BLaER1 treated with 17β-estradiol and CSF1 and Interleukin-3, amounts not matched to agents 10 nM and 100 nM (cell line): Measurements from ENCODE around the gene TEX2.
"Not testable (repeated sequence)": the region's sequence is repeated elsewhere in the genome, so short reads cannot be mapped to it uniquely, and the experiment has no call there.

Experiments used
- H3K27ac ChIP-seq, 11 experiments: shearing (Covaris generic); formaldehyde crosslinking; 2 replicates each; pipeline ENCODE4 v1.8.1; 2022
- H3K27me3 ChIP-seq, 11 experiments: shearing (Covaris generic); formaldehyde crosslinking; 2 replicates each; pipeline ENCODE4 v1.8.1; 2022
- H3K36me3 ChIP-seq, 11 experiments: shearing (Covaris generic); formaldehyde crosslinking; 2 replicates each; pipeline ENCODE4 v1.8.1; 2022
- H3K4me1 ChIP-seq, 10 experiments: shearing (Covaris generic); formaldehyde crosslinking; 2 replicates each; pipeline ENCODE4 v1.8.1; 2022
- H3K4me2 ChIP-seq, 11 experiments: shearing (Covaris generic); formaldehyde crosslinking; 2 replicates each; pipeline ENCODE4 v1.8.1; 2022
- H3K4me3 ChIP-seq, 10 experiments: shearing (Covaris generic); formaldehyde crosslinking; 2 replicates each; pipeline ENCODE4 v1.8.1; 2022
- H3K9ac ChIP-seq, 11 experiments: shearing (Covaris generic); formaldehyde crosslinking; 2 replicates each; pipeline ENCODE4 v1.8.1; 2022
- H3K9me3 ChIP-seq, 11 experiments: shearing (Covaris generic); formaldehyde crosslinking; replicated peaks in 1 of 11; 2 replicates each; pipeline ENCODE4 v1.8.1; 2022
- H4K20me1 ChIP-seq, 11 experiments: shearing (Covaris generic); formaldehyde crosslinking; 2 replicates each; pipeline ENCODE4 v1.8.1; 2022
- Cebpa-rat ChIP-seq, 11 experiments: shearing (Covaris generic); IDR thresholded peaks; 2 replicates each; pipeline ENCODE4 v1.8.1; 2022

The TEX2 gene

GRCh38 chr17:64124609-64125008, 138.5 kb downstream of the TEX2 start:
- H3K36me3 ChIP-seq = peaks cover 0 to 17% (median 0%) of the 10 kb centered on the region in 11 experiments; a peak in 2 of 22 replicates
- no peak overlapping the region for H3K9ac ChIP-seq
- H3K9me3 ChIP-seq = peaks cover 0 to 4% (median 0%) of the 10 kb centered on the region in 11 experiments; a peak in 2 of 22 replicates
- TF ChIP-seq Cebpa-rat (IDR thresholded peaks at IDR 0.05) = no peak
- H3K27me3 ChIP-seq = peaks cover 9 to 32% (median 24%) of the 10 kb centered on the region in 11 experiments; a peak in 21 of 22 replicates
- H3K27ac ChIP-seq = no peak overlapping the region
- no peak overlapping the region for H3K4me3 ChIP-seq
- peaks cover 8 to 62% (median 33%) of the 10 kb centered on the region in 11 experiments; a peak in 17 of 22 replicates for H4K20me1 ChIP-seq
- H3K4me1 ChIP-seq = peaks cover 23 to 33% (median 28%) of the 10 kb centered on the region in 10 experiments
- H3K4me2 ChIP-seq = no peak overlapping the region

- Histone ChIP-seq H3K9ac (no peak overlapping the region), H3K27me3 (peaks cover 2 to 17% (median 9%) of the 10 kb centered on the region in 11 experiments; a peak in 21 of 22 replicates), H3K9me3 (peaks cover 0 to 4% (median 0%) of the 10 kb centered on the region in 11 experiments; a peak in 2 of 22 replicates), H3K36me3 (peaks cover 0 to 17% (median 0%) of the 10 kb centered on the region in 11 experiments; a peak in 2 of 22 replicates), H3K4me1 (peaks cover 22 to 34% (median 24%) of the 10 kb centered on the region in 10 experiments), H3K4me3 (no peak overlapping the region), H4K20me1 (peaks cover 0 to 58% (median 21%) of the 10 kb centered on the region in 11 experiments; a peak in 14 of 22 replicates), H3K27ac (no peak overlapping the region), H3K4me2 (no peak overlapping the region)
- no peak for TF ChIP-seq Cebpa-rat (IDR thresholded peaks at IDR 0.05)
Observed at GRCh38 chr17:64123114-64123513, 139.9 kb downstream of the TEX2 start.

GRCh38 chr17:64120972-64121786, 141.9 kb downstream of the TEX2 start:
- not testable (repeated sequence) for H3K27me3 ChIP-seq, H3K9ac ChIP-seq, H3K27ac ChIP-seq, H3K4me3 ChIP-seq, H3K9me3 ChIP-seq
- peaks cover 0 to 53% (median 12%) of the 10 kb centered on the region in 11 experiments; a peak in 11 of 22 replicates for H4K20me1 ChIP-seq
- peaks cover 0 to 17% (median 0%) of the 10 kb centered on the region in 11 experiments; a peak in 2 of 22 replicates for H3K36me3 ChIP-seq
- peaks cover 23 to 34% (median 26%) of the 10 kb centered on the region in 10 experiments for H3K4me1 ChIP-seq
- peak overlapping the region; percentile 42 to 70 (median 59) for H3K4me2 ChIP-seq

GRCh38 chr17:64120159-64120810, 142.8 kb downstream of the TEX2 start:
- peaks cover 0 to 4% (median 0%) of the 10 kb centered on the region in 11 experiments; a peak in 2 of 22 replicates for H3K9me3 ChIP-seq
- H4K20me1 ChIP-seq = peaks cover 0 to 53% (median 9%) of the 10 kb centered on the region in 11 experiments; a peak in 10 of 22 replicates
- H3K4me3 ChIP-seq = no peak overlapping the region
- H3K27ac ChIP-seq = no peak overlapping the region
- H3K4me2 ChIP-seq = peak overlapping the region; percentile 42 to 70 (median 59); a peak in 20 of 22 replicates
- no peak for TF ChIP-seq Cebpa-rat (IDR thresholded peaks at IDR 0.05)
- H3K27me3 ChIP-seq = no peaks in the 10 kb centered on the region
- peaks cover 23 to 36% (median 26%) of the 10 kb centered on the region in 10 experiments for H3K4me1 ChIP-seq
- H3K36me3 ChIP-seq = peaks cover 0 to 17% (median 0%) of the 10 kb centered on the region in 11 experiments; a peak in 2 of 22 replicates
- no peak overlapping the region for H3K9ac ChIP-seq

GRCh38 chr17:64117981-64118979, 144.8 kb downstream of the TEX2 start:
- Histone ChIP-seq H4K20me1 (peaks cover 0 to 59% (median 8%) of the 10 kb centered on the region in 11 experiments; a peak in 8 of 22 replicates), H3K27ac (no peak overlapping the region), H3K9ac (no peak overlapping the region), H3K4me2 (peak overlapping the region in 9 of 11 experiments; percentile 0 to 52 (median 22); a peak in 11 of 22 replicates), H3K4me3 (no peak overlapping the region), H3K27me3 (no peaks in the 10 kb centered on the region), H3K36me3 (peaks cover 0 to 9% (median 0%) of the 10 kb centered on the region in 11 experiments; a peak in 1 of 22 replicates), H3K9me3 (no peaks in the 10 kb centered on the region), H3K4me1 (peaks cover 23 to 36% (median 26%) of the 10 kb centered on the region in 10 experiments)
- TF ChIP-seq Cebpa-rat (IDR thresholded peaks at IDR 0.05) = no peak

- H3K9me3 ChIP-seq = no peaks in the 10 kb centered on the region
- no peak overlapping the region for H3K4me2 ChIP-seq
- H3K9ac ChIP-seq = no peak overlapping the region
- no peak overlapping the region for H3K4me3 ChIP-seq
- peaks cover 0 to 62% (median 2%) of the 10 kb centered on the region in 11 experiments; a peak in 8 of 22 replicates for H4K20me1 ChIP-seq
- 0 out of 22 replicates have a peak, but pooled peaks cover 0 to 5% (median 0%) of the 10 kb centered on the region in 11 experiments for H3K36me3 ChIP-seq
- no peak for TF ChIP-seq Cebpa-rat (IDR thresholded peaks at IDR 0.05)
- H3K27me3 ChIP-seq = no peaks in the 10 kb centered on the region
- H3K4me1 ChIP-seq = peaks cover 23 to 40% (median 29%) of the 10 kb centered on the region in 10 experiments
- H3K27ac ChIP-seq = no peak overlapping the region
Observed at GRCh38 chr17:64115822-64116534, 147.1 kb downstream of the TEX2 start.

GRCh38 chr17:64115043-64115698, 147.9 kb downstream of the TEX2 start:
- Histone ChIP-seq H3K4me2 (no peak overlapping the region), H3K4me3 (no peak overlapping the region), H3K4me1 (peaks cover 16 to 32% (median 25%) of the 10 kb centered on the region in 10 experiments), H3K36me3 (0 out of 22 replicates have a peak, but pooled peaks cover 0 to 5% (median 0%) of the 10 kb centered on the region in 11 experiments), H3K27ac (no peak overlapping the region), H3K9ac (no peak overlapping the region), H4K20me1 (peaks cover 0 to 66% (median 0%) of the 10 kb centered on the region in 11 experiments; a peak in 7 of 22 replicates), H3K9me3 (no peaks in the 10 kb centered on the region), H3K27me3 (no peaks in the 10 kb centered on the region)
- TF ChIP-seq Cebpa-rat (IDR thresholded peaks at IDR 0.05) = no peak
